ENCODE data around the gene TTC17. TPM values are rescaled to one million over a fixed set of nuclear protein-coding genes. Genes with fewer than 3 reads are reported as not detected.
A peak's percentile ranks its signal among the peaks of the same experiment; 100 is the strongest.

TTC17 gene
- total RNA-seq, 1 donor from 2014 or later = 183 TPM

DNA sequence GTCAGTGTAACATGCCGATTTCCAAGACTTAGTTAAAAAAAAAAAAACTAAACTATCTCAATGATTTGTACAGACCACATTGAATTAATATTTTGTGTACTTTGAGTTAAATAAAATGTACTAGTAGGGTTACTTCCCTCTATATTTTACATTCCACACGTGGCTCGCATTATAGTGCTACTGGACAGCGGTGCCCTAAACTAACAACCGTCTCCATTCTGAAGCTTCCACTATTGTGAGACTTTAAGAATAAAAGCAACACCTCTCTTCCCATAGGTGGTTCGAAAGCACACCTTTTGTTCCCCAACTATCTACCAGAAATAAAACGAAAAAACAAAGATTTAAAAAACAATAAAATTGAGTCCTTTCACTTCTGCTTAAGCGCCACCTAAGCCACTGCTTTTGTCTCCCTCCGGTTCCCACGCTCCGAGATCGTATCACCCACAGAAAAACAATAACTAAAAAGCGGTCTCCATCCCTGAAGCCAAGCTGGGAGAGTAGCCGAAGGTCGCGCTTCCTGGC, 380 bp upstream of the TTC17 start:
- peaks cover 20% of the 10 kb centered on the region for H3K4me1 ChIP-seq
- H3K4me3 ChIP-seq = peak overlapping the region; percentile 79
- Mint-ChIP-seq H3K4me1 (peaks cover 23% of the 10 kb centered on the region), H3K27me3 (ENCODE audit: insufficient read depth, low read depth) (no peaks in the 10 kb centered on the region), H3K36me3 (peaks cover 2% of the 10 kb centered on the region), H3K9me3 (no peaks in the 10 kb centered on the region), H3K27ac (peak overlapping the region; percentile 94), H3K4me3 (peak overlapping the region; percentile 100)
- peaks cover 38% of the 10 kb centered on the region for H4K20me1 ChIP-seq (ENCODE audit: low read depth)
- peak overlapping the region; percentile 67 for H2AFZ ChIP-seq (replicated peaks)
- no peak overlapping the region for H3K27ac ChIP-seq
- peak overlapping the region; percentile 96 for H3K9ac ChIP-seq
- H3K36me3 ChIP-seq = no peaks in the 10 kb centered on the region
- TF ChIP-seq, protein P1, sequence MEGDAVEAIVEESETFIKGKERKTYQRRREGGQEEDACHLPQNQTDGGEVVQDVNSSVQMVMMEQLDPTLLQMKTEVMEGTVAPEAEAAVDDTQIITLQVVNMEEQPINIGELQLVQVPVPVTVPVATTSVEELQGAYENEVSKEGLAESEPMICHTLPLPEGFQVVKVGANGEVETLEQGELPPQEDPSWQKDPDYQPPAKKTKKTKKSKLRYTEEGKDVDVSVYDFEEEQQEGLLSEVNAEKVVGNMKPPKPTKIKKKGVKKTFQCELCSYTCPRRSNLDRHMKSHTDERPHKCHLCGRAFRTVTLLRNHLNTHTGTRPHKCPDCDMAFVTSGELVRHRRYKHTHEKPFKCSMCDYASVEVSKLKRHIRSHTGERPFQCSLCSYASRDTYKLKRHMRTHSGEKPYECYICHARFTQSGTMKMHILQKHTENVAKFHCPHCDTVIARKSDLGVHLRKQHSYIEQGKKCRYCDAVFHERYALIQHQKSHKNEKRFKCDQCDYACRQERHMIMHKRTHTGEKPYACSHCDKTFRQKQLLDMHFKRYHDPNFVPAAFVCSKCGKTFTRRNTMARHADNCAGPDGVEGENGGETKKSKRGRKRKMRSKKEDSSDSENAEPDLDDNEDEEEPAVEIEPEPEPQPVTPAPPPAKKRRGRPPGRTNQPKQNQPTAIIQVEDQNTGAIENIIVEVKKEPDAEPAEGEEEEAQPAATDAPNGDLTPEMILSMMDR (IDR thresholded peaks at IDR 0.05) = no peak
- peak; percentile 30 for TF ChIP-seq EZH2 (IDR thresholded peaks at IDR 0.05)
- no peak for TF ChIP-seq EZH2phosphoT487 (IDR thresholded peaks at IDR 0.05)
- peaks cover 54% of the 10 kb centered on the region for H3K79me2 ChIP-seq (ENCODE audit: low read depth)
- peaks cover 9% of the 10 kb centered on the region for H3F3A ChIP-seq (ENCODE audit: low read depth)
- no peak for DNase-seq (ENCODE audit: low spot score)
- H3K27me3 ChIP-seq = no peaks in the 10 kb centered on the region
- H3K9me3 ChIP-seq (ENCODE audit: low read depth) = no peaks in the 10 kb centered on the region
- H3K4me2 ChIP-seq = peak overlapping the region; percentile 96

DNA sequence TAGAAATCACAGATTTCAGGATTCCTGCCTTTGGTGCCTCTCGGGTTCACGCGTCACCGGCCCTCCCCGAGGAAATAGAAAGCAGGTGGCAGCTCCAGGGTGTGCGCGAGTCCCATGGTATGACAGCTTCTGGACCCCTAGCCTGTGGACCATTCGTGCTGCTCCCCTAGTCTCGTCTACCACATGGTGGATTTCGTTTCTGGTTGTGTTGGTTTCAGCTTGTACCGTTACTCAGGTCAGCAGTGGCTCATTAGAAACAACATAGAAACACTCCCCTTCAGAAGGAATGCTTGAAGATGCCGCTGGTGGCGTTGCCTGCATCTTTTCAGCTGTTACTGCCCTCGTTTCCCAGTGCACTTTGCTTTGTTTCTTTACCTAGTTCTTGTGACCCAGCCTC, 700 bp downstream of the TTC17 start:
- Mint-ChIP-seq H3K27ac (peak overlapping the region; percentile 91), H3K27me3 (ENCODE audit: insufficient read depth, low read depth) (no peaks in the 10 kb centered on the region), H3K36me3 (peaks cover 8% of the 10 kb centered on the region), H3K4me3 (peak overlapping the region; percentile 100), H3K9me3 (no peaks in the 10 kb centered on the region), H3K4me1 (peaks cover 23% of the 10 kb centered on the region)
- Histone ChIP-seq H3K9ac (peak overlapping the region; percentile 96), H3K27ac (peak overlapping the region; percentile 94), H3K79me2 (ENCODE audit: low read depth) (peaks cover 65% of the 10 kb centered on the region), H2AFZ (replicated peaks) (peak overlapping the region; percentile 92), H3K36me3 (no peaks in the 10 kb centered on the region), H3K4me3 (peak overlapping the region; percentile 79), H3K9me3 (ENCODE audit: low read depth) (no peaks in the 10 kb centered on the region), H4K20me1 (ENCODE audit: low read depth) (peaks cover 42% of the 10 kb centered on the region), H3K4me1 (peaks cover 20% of the 10 kb centered on the region), H3F3A (ENCODE audit: low read depth) (peaks cover 9% of the 10 kb centered on the region), H3K27me3 (no peaks in the 10 kb centered on the region), H3K4me2 (peak overlapping the region; percentile 96)
- TF ChIP-seq EZH2phosphoT487 (IDR thresholded peaks at IDR 0.05) (no peak), EZH2 (IDR thresholded peaks at IDR 0.05) (no peak)
- TF ChIP-seq, protein P1 (IDR thresholded peaks at IDR 0.05) = no peak
- DNase-seq (ENCODE audit: low spot score) = no peak

DNA sequence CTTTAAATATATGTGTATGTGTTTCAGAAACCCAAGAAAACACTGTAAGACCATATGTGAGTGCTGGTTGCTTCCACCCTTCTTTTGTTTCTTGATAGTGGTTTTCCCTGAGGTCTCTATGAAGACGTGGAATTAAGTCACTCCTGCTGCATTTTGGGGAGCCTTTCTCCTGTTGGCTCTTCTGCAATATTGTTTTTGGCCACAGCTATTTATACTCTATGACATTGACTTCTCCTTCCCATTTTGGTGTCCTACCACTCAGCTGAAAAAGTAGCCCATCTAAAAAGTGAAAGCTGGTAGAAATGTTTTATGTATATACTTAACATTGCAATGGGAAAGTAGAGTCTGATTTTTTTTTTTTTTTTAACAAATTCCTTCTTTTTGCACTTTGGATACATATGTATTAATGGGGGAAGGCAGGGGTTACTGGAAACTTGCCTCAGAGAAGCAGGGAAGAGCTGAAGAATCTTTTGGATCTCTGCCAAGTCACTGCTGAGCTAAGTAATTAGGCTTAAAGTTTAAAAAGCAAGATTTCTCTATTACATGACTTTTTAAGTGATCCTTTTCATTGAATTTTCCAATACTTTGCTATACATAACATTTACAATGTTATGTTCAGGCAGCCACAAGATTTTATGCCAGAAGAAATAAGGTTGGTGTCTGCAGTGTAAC, 1.8 kb downstream of the TTC17 start:
- no peak for TF ChIP-seq EZH2 (IDR thresholded peaks at IDR 0.05)
- TF ChIP-seq EZH2phosphoT487 (IDR thresholded peaks at IDR 0.05) = no peak
- TF ChIP-seq, protein P1 (IDR thresholded peaks at IDR 0.05) = no peak
- H3K27me3 Mint-ChIP-seq (ENCODE audit: insufficient read depth, low read depth) = no peaks in the 10 kb centered on the region
- no peak overlapping the region for H3K27ac ChIP-seq
- H2AFZ ChIP-seq (replicated peaks) = no peak overlapping the region
- peak overlapping the region; percentile 100 for H3K4me3 Mint-ChIP-seq
- H3K36me3 Mint-ChIP-seq = peaks cover 9% of the 10 kb centered on the region
- H3K4me2 ChIP-seq = peak overlapping the region; percentile 96
- no peak overlapping the region for H3K27ac Mint-ChIP-seq
- H3K27me3 ChIP-seq = no peaks in the 10 kb centered on the region
- peak overlapping the region; percentile 96 for H3K9ac ChIP-seq
- H4K20me1 ChIP-seq (ENCODE audit: low read depth) = peaks cover 52% of the 10 kb centered on the region
- H3K9me3 ChIP-seq (ENCODE audit: low read depth) = no peaks in the 10 kb centered on the region
- no peaks in the 10 kb centered on the region for H3K9me3 Mint-ChIP-seq
- H3K4me3 ChIP-seq = peak overlapping the region; percentile 79
- DNase-seq (ENCODE audit: low spot score) = no peak
- peaks cover 20% of the 10 kb centered on the region for H3K4me1 ChIP-seq
- peaks cover 9% of the 10 kb centered on the region for H3F3A ChIP-seq (ENCODE audit: low read depth)
- H3K79me2 ChIP-seq (ENCODE audit: low read depth) = peaks cover 76% of the 10 kb centered on the region
- H3K4me1 Mint-ChIP-seq = peaks cover 23% of the 10 kb centered on the region
- peaks cover 1% of the 10 kb centered on the region for H3K36me3 ChIP-seq
